ENCODE measurements around the gene HES5.

GRCh38 chr1:2495546-2495945 lies 34.5 kb downstream of the HES5 start:
- TF ChIP-seq POLR2AphosphoS5 (IDR thresholded peaks at IDR 0.05; ENCODE audit: insufficient read depth, low read depth, low read length) (no peak), POLR2A (IDR thresholded peaks at IDR 0.05; ENCODE audit: low read depth, low read length) (no peak)
- TF ChIP-seq, protein P1, sequence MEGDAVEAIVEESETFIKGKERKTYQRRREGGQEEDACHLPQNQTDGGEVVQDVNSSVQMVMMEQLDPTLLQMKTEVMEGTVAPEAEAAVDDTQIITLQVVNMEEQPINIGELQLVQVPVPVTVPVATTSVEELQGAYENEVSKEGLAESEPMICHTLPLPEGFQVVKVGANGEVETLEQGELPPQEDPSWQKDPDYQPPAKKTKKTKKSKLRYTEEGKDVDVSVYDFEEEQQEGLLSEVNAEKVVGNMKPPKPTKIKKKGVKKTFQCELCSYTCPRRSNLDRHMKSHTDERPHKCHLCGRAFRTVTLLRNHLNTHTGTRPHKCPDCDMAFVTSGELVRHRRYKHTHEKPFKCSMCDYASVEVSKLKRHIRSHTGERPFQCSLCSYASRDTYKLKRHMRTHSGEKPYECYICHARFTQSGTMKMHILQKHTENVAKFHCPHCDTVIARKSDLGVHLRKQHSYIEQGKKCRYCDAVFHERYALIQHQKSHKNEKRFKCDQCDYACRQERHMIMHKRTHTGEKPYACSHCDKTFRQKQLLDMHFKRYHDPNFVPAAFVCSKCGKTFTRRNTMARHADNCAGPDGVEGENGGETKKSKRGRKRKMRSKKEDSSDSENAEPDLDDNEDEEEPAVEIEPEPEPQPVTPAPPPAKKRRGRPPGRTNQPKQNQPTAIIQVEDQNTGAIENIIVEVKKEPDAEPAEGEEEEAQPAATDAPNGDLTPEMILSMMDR (IDR thresholded peaks at IDR 0.05; ENCODE audit: extremely low read depth in 1 of 2, insufficient read depth in 1 of 2, low read depth in 1 of 2, low read length in 2 of 2): no peak
- TF ChIP-seq, protein P2, sequence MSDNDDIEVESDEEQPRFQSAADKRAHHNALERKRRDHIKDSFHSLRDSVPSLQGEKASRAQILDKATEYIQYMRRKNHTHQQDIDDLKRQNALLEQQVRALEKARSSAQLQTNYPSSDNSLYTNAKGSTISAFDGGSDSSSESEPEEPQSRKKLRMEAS (IDR thresholded peaks at IDR 0.05; ENCODE audit: insufficient read depth, insufficient read length): no peak

Measured in endothelial cell of umbilical vein (primary cell).